Measurements from ENCODE around the gene RABGAP1L.

GRCh38 chr1:174989536-174990220, 830.4 kb downstream of the RABGAP1L start:
- TF ChIP-seq, protein P1, sequence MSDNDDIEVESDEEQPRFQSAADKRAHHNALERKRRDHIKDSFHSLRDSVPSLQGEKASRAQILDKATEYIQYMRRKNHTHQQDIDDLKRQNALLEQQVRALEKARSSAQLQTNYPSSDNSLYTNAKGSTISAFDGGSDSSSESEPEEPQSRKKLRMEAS (IDR thresholded peaks at IDR 0.05; ENCODE audit: low read depth, low read length): no peak
- TF ChIP-seq, protein P2, sequence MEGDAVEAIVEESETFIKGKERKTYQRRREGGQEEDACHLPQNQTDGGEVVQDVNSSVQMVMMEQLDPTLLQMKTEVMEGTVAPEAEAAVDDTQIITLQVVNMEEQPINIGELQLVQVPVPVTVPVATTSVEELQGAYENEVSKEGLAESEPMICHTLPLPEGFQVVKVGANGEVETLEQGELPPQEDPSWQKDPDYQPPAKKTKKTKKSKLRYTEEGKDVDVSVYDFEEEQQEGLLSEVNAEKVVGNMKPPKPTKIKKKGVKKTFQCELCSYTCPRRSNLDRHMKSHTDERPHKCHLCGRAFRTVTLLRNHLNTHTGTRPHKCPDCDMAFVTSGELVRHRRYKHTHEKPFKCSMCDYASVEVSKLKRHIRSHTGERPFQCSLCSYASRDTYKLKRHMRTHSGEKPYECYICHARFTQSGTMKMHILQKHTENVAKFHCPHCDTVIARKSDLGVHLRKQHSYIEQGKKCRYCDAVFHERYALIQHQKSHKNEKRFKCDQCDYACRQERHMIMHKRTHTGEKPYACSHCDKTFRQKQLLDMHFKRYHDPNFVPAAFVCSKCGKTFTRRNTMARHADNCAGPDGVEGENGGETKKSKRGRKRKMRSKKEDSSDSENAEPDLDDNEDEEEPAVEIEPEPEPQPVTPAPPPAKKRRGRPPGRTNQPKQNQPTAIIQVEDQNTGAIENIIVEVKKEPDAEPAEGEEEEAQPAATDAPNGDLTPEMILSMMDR (IDR thresholded peaks at IDR 0.05; ENCODE audit: low read depth, low read length): no peak
- TF ChIP-seq POLR2A (IDR thresholded peaks at IDR 0.05; ENCODE audit: extremely low read depth, insufficient read length) (no peak), MYC (IDR thresholded peaks at IDR 0.05; ENCODE audit: low read depth, low read length) (no peak)
